Measurements from ENCODE around the gene SLC35E1. TPM values are rescaled to one million over a fixed set of nuclear protein-coding genes. Genes with fewer than 3 reads are reported as not detected.

The SLC35E1 gene
- total RNA-seq, 6 donors from 2014 or later: 48.5 to 60.8 (median 53.2) TPM

DNA sequence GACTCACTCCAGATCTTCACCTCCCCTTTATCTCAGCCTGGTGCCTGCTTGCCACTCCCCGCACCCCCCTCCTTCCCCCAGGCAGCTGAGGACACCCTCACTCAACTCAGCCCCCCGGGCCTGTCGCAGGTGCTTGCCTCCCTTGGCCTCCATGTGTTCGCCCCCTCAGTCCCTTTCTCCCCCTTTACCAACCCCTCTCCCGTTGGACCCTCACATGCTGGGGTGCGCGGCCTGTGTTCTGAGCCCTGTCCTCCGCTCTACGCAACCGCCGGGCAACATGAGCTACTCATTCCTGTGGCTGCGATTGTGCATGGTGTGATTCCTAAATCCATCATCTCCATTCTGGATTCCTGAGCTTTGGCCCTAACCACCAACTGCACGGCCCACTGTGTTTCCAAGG is 35.1 kb downstream of the SLC35E1 start:
- ATAC-seq (ENCODE audit: low FRiP score in 2 of 2) (no peak), DNase-seq (peak in 1 of 2 donors; percentile 47)
- TF ChIP-seq POLR2AphosphoS5 (IDR thresholded peaks at IDR 0.05) (no peak), POLR2A (IDR thresholded peaks at IDR 0.05) (no peak), EP300 (IDR thresholded peaks at IDR 0.05) (no peak)
- Histone ChIP-seq H3K27ac (no peak overlapping the region), H3K4me1 (peaks cover 20 to 43% (median 21%) of the 10 kb centered on the region in 4 donors), H3K4me3 (no peak overlapping the region), H3K9me3 (no peaks in the 10 kb centered on the region), H3K27me3 (no peaks in the 10 kb centered on the region), H3K36me3 (peaks cover 19 to 80% (median 53%) of the 10 kb centered on the region in 4 donors)
- 89 to 96% methylated on average over 12 to 13 of the region's 13 CpGs for WGBS, 2 donors

DNA sequence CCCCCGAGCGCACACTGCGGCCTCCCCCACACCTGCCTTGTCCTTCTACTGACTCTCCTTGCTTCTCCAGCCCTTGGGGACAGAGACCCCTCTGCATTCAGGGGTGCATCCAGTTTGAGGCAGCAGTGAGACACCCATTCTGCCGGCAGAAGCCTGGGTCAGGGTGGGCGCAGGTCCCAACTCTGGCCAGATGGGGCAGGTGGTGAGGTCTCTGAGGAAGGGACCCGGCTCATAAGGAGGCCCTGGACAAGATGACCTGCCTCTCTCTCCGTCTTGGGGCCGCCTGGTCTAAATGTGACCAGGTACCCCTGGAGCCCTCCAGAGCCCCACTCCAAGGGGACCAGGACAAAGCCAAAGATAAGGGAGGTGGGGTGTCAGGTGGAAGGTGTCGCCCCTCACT is 36.1 kb downstream of the SLC35E1 start:
- H3K4me3 ChIP-seq: no peak overlapping the region
- DNase-seq (peak in 1 of 2 donors; percentile 48), ATAC-seq (ENCODE audit: low FRiP score in 2 of 2) (no peak)
- H3K4me1 ChIP-seq: peaks cover 14 to 35% (median 17%) of the 10 kb centered on the region in 4 donors
- H3K27me3 ChIP-seq: no peaks in the 10 kb centered on the region
- H3K27ac ChIP-seq: no peak overlapping the region
- TF ChIP-seq, protein P1, sequence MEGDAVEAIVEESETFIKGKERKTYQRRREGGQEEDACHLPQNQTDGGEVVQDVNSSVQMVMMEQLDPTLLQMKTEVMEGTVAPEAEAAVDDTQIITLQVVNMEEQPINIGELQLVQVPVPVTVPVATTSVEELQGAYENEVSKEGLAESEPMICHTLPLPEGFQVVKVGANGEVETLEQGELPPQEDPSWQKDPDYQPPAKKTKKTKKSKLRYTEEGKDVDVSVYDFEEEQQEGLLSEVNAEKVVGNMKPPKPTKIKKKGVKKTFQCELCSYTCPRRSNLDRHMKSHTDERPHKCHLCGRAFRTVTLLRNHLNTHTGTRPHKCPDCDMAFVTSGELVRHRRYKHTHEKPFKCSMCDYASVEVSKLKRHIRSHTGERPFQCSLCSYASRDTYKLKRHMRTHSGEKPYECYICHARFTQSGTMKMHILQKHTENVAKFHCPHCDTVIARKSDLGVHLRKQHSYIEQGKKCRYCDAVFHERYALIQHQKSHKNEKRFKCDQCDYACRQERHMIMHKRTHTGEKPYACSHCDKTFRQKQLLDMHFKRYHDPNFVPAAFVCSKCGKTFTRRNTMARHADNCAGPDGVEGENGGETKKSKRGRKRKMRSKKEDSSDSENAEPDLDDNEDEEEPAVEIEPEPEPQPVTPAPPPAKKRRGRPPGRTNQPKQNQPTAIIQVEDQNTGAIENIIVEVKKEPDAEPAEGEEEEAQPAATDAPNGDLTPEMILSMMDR (IDR thresholded peaks at IDR 0.05): no peak
- TF ChIP-seq EP300 (IDR thresholded peaks at IDR 0.05): no peak
- TF ChIP-seq POLR2AphosphoS5 (IDR thresholded peaks at IDR 0.05): no peak
- no peak for TF ChIP-seq POLR2A (IDR thresholded peaks at IDR 0.05)
- 90 to 95% methylated on average over 6 to 9 of the region's 9 CpGs for WGBS, 2 donors
- H3K36me3 ChIP-seq: peaks cover 26 to 90% (median 63%) of the 10 kb centered on the region in 4 donors
- H3K9me3 ChIP-seq: no peaks in the 10 kb centered on the region

DNA sequence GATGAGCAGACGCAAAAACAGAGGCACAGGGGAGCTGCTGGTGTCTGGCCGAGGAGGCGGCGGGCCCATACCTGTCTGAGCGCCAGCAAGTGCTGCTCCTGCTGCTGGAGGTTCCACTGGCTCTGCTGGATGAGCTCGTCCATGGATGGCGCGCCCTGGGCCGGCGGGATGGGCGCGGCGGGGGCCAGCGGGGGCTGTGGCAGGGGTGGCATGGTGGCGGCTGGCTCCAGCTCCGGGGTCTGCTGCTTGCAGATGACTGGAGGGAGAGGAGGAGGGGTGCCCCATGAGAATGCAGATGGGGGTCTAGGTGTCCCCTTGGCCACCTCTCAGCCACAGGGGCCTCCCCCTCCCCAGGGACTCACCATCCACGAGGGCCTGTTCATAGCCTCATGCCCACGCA is 36.8 kb downstream of the SLC35E1 start:
- peaks cover 7 to 28% (median 10%) of the 10 kb centered on the region in 4 donors for H3K4me1 ChIP-seq
- no peak overlapping the region for H3K4me3 ChIP-seq
- no peak overlapping the region for H3K27ac ChIP-seq
- peaks cover 33 to 93% (median 70%) of the 10 kb centered on the region in 4 donors for H3K36me3 ChIP-seq
- 92 to 100% methylated on average over 16 to 17 of the region's 18 CpGs for WGBS, 2 donors
- ATAC-seq (ENCODE audit: low FRiP score in 2 of 2) (no peak), DNase-seq (peak in 1 of 2 donors; percentile 76)
- no peaks in the 10 kb centered on the region for H3K9me3 ChIP-seq
- no peaks in the 10 kb centered on the region for H3K27me3 ChIP-seq
- TF ChIP-seq POLR2A (IDR thresholded peaks at IDR 0.05): no peak
- no peak for TF ChIP-seq EP300 (IDR thresholded peaks at IDR 0.05)
- TF ChIP-seq, protein P1 (IDR thresholded peaks at IDR 0.05): no peak
- TF ChIP-seq POLR2AphosphoS5 (IDR thresholded peaks at IDR 0.05): no peak

DNA sequence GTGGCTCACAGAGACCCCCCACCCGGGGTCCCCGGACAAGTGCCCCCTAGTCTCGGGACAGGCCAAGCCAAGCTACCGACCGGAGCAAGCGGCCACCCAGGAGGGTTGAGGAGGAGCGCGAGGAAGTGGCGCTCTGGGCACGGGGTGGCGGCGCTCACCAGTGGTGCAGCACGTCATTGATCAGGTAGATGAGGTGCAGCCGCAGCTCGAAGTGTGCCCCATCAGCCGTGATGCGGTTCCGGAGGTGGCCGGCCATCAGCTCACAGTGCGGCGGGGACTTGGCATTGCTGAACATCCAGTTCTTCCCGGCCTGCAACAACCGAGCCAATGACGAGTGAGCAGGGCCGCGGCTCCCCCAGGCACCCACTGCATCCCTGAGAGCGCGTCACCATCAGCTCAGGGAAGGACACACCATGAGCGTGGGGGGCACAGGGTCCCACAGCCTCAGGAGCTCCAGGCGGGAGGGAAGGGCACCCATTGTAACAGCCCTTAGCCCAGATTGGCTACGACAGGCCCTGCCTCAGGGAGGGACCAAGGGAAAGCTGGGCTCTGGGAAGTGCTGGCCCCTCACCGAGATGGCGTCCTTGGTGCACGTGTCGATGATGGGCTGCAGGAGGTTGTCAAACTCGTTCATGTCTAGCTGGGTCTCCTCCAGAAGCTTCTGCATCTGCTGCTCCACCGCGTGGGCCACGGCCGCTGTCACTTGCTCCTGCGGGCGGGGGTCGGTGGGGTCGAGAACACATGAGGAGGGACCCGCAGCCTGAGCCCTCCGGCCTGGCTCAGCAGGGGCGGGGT is 39.6 kb downstream of the SLC35E1 start:
- ATAC-seq (ENCODE audit: low FRiP score in 2 of 2) (no peak), DNase-seq (peak in 1 of 2 donors; percentile 81)
- Histone ChIP-seq H3K4me3 (no peak overlapping the region), H3K27ac (no peak overlapping the region), H3K9me3 (no peaks in the 10 kb centered on the region), H3K36me3 (peaks cover 59 to 100% (median 87%) of the 10 kb centered on the region in 4 donors), H3K4me1 (peaks cover 0 to 2% (median 0%) of the 10 kb centered on the region in 4 donors), H3K27me3 (no peaks in the 10 kb centered on the region)
- WGBS, 2 donors: 87 to 92% methylated on average over 25 to 37 of the region's 47 CpGs
- no peak for TF ChIP-seq POLR2AphosphoS5 (IDR thresholded peaks at IDR 0.05)
- no peak for TF ChIP-seq POLR2A (IDR thresholded peaks at IDR 0.05)
- TF ChIP-seq, protein P1 (IDR thresholded peaks at IDR 0.05): no peak
- TF ChIP-seq EP300 (IDR thresholded peaks at IDR 0.05): no peak

DNA sequence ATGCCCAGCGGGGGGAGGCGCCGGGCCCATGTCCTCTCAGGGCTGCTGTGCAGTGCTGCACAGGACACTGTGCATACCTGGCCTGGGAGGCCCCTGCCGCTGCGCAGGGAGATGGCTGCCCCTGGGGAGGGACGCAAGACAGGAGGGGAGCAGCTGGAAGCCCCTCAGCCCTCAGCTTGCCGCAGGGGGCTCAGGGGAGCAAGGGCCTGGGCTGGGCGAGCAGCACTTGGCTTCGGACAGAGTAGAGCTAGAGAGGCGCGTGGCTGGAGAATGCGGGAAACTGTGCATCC is 40.9 kb downstream of the SLC35E1 start:
- Histone ChIP-seq H3K9me3 (no peaks in the 10 kb centered on the region), H3K36me3 (peaks cover 59 to 100% (median 97%) of the 10 kb centered on the region in 4 donors), H3K27me3 (no peaks in the 10 kb centered on the region), H3K4me3 (no peak overlapping the region), H3K4me1 (no peaks in the 10 kb centered on the region), H3K27ac (no peak overlapping the region)
- TF ChIP-seq POLR2A (IDR thresholded peaks at IDR 0.05): no peak
- TF ChIP-seq, protein P1 (IDR thresholded peaks at IDR 0.05): no peak
- TF ChIP-seq EP300 (IDR thresholded peaks at IDR 0.05): no peak
- no peak for TF ChIP-seq POLR2AphosphoS5 (IDR thresholded peaks at IDR 0.05)
- ATAC-seq (ENCODE audit: low FRiP score in 2 of 2) (no peak), DNase-seq (peak in 1 of 2 donors; percentile 67)
- WGBS, 2 donors: 97 to 99% methylated on average over 10 to 12 of the region's 12 CpGs
